ENCODE results near the gene RBM18.

DNA sequence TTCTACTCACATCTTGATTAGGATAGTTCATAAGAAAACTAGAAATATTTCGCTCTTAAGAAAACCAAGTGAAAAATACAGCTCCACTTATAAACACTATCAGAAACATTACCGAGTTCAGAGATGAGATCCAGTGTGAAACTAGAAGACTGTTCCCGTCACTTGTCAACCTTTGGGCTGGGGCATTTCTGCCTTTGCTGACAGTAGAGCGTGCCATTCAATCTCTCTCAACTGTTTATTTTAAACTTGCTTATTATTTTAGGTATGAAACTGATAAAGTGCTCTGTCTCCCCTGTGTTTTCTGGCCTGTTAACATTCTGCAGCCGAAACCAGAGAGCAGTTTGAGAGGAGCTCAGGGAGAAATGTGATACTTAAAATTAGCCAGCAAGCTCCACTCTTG, 16.7 kb upstream of the RBM18 start:
- TF ChIP-seq EZH2phosphoT487 (conservative IDR thresholded peaks at IDR 0.05; ENCODE audit: low read length) = no peak
- TF ChIP-seq, protein P1, sequence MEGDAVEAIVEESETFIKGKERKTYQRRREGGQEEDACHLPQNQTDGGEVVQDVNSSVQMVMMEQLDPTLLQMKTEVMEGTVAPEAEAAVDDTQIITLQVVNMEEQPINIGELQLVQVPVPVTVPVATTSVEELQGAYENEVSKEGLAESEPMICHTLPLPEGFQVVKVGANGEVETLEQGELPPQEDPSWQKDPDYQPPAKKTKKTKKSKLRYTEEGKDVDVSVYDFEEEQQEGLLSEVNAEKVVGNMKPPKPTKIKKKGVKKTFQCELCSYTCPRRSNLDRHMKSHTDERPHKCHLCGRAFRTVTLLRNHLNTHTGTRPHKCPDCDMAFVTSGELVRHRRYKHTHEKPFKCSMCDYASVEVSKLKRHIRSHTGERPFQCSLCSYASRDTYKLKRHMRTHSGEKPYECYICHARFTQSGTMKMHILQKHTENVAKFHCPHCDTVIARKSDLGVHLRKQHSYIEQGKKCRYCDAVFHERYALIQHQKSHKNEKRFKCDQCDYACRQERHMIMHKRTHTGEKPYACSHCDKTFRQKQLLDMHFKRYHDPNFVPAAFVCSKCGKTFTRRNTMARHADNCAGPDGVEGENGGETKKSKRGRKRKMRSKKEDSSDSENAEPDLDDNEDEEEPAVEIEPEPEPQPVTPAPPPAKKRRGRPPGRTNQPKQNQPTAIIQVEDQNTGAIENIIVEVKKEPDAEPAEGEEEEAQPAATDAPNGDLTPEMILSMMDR (IDR thresholded peaks at IDR 0.05; ENCODE audit: insufficient read depth, low read length, poor library complexity, severe bottlenecking) = no peak

All from SU-DHL-6 (cell line).